H9 (cell line): ENCODE results near the gene MRC1. TPM values are rescaled to one million over a fixed set of nuclear protein-coding genes. Genes with fewer than 3 reads are reported as not detected.

ENCODE experiments used
- DNase-seq: peaks from one replicate; pipeline ENCODE4 v3.0.0-alpha.2; 2017
- H2AFZ ChIP-seq: one replicate; pipeline ENCODE4 v1.6.1; 2013; ENCODE audit warnings: mild to moderate bottlenecking, low read length, control low read depth, moderate library complexity
- H2AK5ac ChIP-seq: 2 replicates; pipeline ENCODE4 v1.6.1; 2013; ENCODE audit warnings: low read length, control low read depth, mixed read lengths; ENCODE audit not compliant: insufficient read length
- H2BK120ac ChIP-seq: one replicate; pipeline ENCODE4 v1.6.1; 2013; ENCODE audit warnings: low read depth, mild to moderate bottlenecking, low read length, control low read depth, inconsistent platforms; ENCODE audit not compliant: poor library complexity, severe bottlenecking
- H2BK12ac ChIP-seq: 2 replicates; pipeline ENCODE4 v1.6.1; 2013; ENCODE audit warnings: low read length, control low read depth, mixed read lengths, low read depth; ENCODE audit not compliant: insufficient read length
- H2BK15ac ChIP-seq: 2 replicates; pipeline ENCODE4 v1.6.1; 2013; ENCODE audit warnings: low read depth, low read length, control low read depth
- H2BK20ac ChIP-seq: one replicate; pipeline ENCODE4 v1.6.1; 2013; ENCODE audit warnings: low read depth, mild to moderate bottlenecking, low read length, control low read depth, inconsistent platforms; ENCODE audit not compliant: poor library complexity, severe bottlenecking
- H2BK5ac ChIP-seq: 2 replicates; pipeline ENCODE4 v1.6.1; 2013; ENCODE audit warnings: low read length, control low read depth, mixed read lengths; ENCODE audit not compliant: insufficient read length
- H3K14ac ChIP-seq: 2 replicates; pipeline ENCODE4 v1.6.1; 2013; ENCODE audit warnings: low read length, control low read depth; ENCODE audit not compliant: insufficient read depth
- H3K18ac ChIP-seq: 2 replicates; pipeline ENCODE4 v1.6.1; 2013; ENCODE audit warnings: low read depth, mild to moderate bottlenecking, mixed read lengths, low read length, control low read depth; ENCODE audit not compliant: insufficient read length
- H3K23ac ChIP-seq: 2 replicates; pipeline ENCODE4 v1.6.1; 2013; ENCODE audit warnings: low read length, control low read depth, mixed read lengths, low read depth; ENCODE audit not compliant: insufficient read length
- H3K23me2 ChIP-seq: 2 replicates; pipeline ENCODE4 v1.6.1; 2013; ENCODE audit warnings: low read depth, mild to moderate bottlenecking, mixed read lengths, low read length, control low read depth; ENCODE audit not compliant: insufficient read length, poor library complexity, severe bottlenecking
- H3K27ac ChIP-seq: 2 replicates; pipeline ENCODE4 v1.5.1; 2013; ENCODE audit warnings: low read length, control low read depth, mixed read lengths, low read depth; ENCODE audit not compliant: insufficient read length
- H3K27me3 ChIP-seq: 2 replicates; pipeline ENCODE4 v1.6.1; 2013; ENCODE audit warnings: low read length, control low read depth, inconsistent platforms; ENCODE audit not compliant: insufficient read depth
- H3K4ac ChIP-seq: 2 replicates; pipeline ENCODE4 v1.6.1; 2013; ENCODE audit warnings: low read depth, mild to moderate bottlenecking, control low read depth, inconsistent platforms, low read length, moderate library complexity
- H3K4me1 ChIP-seq: 2 replicates; pipeline ENCODE4 v1.6.1; 2013; ENCODE audit warnings: low read length, control low read depth, inconsistent platforms; ENCODE audit not compliant: insufficient read depth
- H3K4me2 ChIP-seq: 2 replicates; pipeline ENCODE4 v1.6.1; 2013; ENCODE audit warnings: low read length, control low read depth, mixed read lengths; ENCODE audit not compliant: insufficient read length, insufficient read depth
- H3K56ac ChIP-seq: 2 replicates; pipeline ENCODE4 v1.6.1; 2013; ENCODE audit warnings: low read depth, mild to moderate bottlenecking, mixed read lengths, low read length, control low read depth; ENCODE audit not compliant: insufficient read length
- H3K79me1 ChIP-seq: 2 replicates; pipeline ENCODE4 v1.6.1; 2013; ENCODE audit warnings: low read depth, mild to moderate bottlenecking, moderate library complexity, low read length, control low read depth, inconsistent platforms; ENCODE audit not compliant: insufficient read depth, poor library complexity, severe bottlenecking
- H3K79me2 ChIP-seq: 2 replicates; pipeline ENCODE4 v1.6.1; 2013; ENCODE audit warnings: low read length, control low read depth, inconsistent platforms; ENCODE audit not compliant: insufficient read depth
- H3K9ac ChIP-seq: 2 replicates; pipeline ENCODE4 v1.6.1; 2013; ENCODE audit warnings: low read length, control low read depth, mixed read lengths; ENCODE audit not compliant: insufficient read length; ENCODE audit errors: extremely low read depth
- H3K9me3 ChIP-seq: one replicate; pipeline ENCODE4 v1.6.1; 2013; ENCODE audit warnings: low read depth, low read length, inconsistent platforms; ENCODE audit not compliant: control insufficient read depth
- H3T11ph ChIP-seq: one replicate; pipeline ENCODE4 v1.6.1; 2013; ENCODE audit warnings: mild to moderate bottlenecking, low read length, control low read depth, inconsistent platforms
- H4K20me1 ChIP-seq: one replicate; pipeline ENCODE4 v1.6.1; 2013; ENCODE audit not compliant: control insufficient read depth, insufficient read length, insufficient read depth
- H4K5ac ChIP-seq: 2 replicates; pipeline ENCODE4 v1.6.1; 2013; ENCODE audit warnings: low read depth, mild to moderate bottlenecking, mixed read lengths, low read length, control low read depth; ENCODE audit not compliant: insufficient read length
- H4K8ac ChIP-seq: replicated peaks from 2 replicates; pipeline ENCODE4 v1.6.1; 2013; ENCODE audit warnings: low read length, control low read depth, mixed read lengths, low read depth; ENCODE audit not compliant: insufficient read length
- H4K91ac ChIP-seq: 2 replicates; pipeline ENCODE4 v1.6.1; 2013; ENCODE audit warnings: low read depth, mild to moderate bottlenecking, moderate library complexity, mixed read lengths, low read length, control low read depth; ENCODE audit not compliant: insufficient read length
- H3K27ac Mint-ChIP-seq, 3 experiments: 2 replicates in 2 of 3; 3 replicates in 1 of 3; pipeline ENCODE4 v1.8.0; 2020 to 2021; ENCODE audit warnings: mixed read lengths in 3 of 3, mild to moderate bottlenecking in 1 of 3, moderate library complexity in 1 of 3
- H3K27me3 Mint-ChIP-seq: 2 replicates; pipeline ENCODE4 v1.8.0; 2021; ENCODE audit warnings: low read depth, mild to moderate bottlenecking, moderate library complexity, mixed read lengths
- H3K36me3 Mint-ChIP-seq, 3 experiments: 2 replicates in 2 of 3; 3 replicates in 1 of 3; pipeline ENCODE4 v1.8.0; 2020 to 2021; ENCODE audit warnings: low read depth in 3 of 3, mixed read lengths in 3 of 3; ENCODE audit not compliant: insufficient read depth in 1 of 3
- H3K4me1 Mint-ChIP-seq, 2 experiments: 2 replicates each; pipeline ENCODE4 v1.8.0; 2020; ENCODE audit warnings: mixed read lengths in 2 of 2
- H3K4me3 Mint-ChIP-seq, 2 experiments: 2 replicates in 1 of 2; 3 replicates in 1 of 2; pipeline ENCODE4 v1.8.0; 2020 to 2021; ENCODE audit warnings: mild to moderate bottlenecking in 2 of 2, mixed read lengths in 2 of 2, moderate library complexity in 1 of 2
- H3K9me3 Mint-ChIP-seq, 2 experiments: 2 replicates in 1 of 2; 3 replicates in 1 of 2; pipeline ENCODE4 v1.8.0; 2020; ENCODE audit warnings: mild to moderate bottlenecking in 2 of 2, mixed read lengths in 2 of 2, moderate library complexity in 1 of 2
- WGBS: extraction: QIAGEN DNeasy Blood & Tissue Kit; methylation state at CpG from one replicate; pipeline ENCODE4 v1.1.7; 2013; ENCODE audit warnings: missing lambda C conversion rate, low lambda C conversion rate, mixed read lengths; ENCODE audit not compliant: insufficient read length; ENCODE audit errors: extremely low coverage; 5-methylcytosine and 5-hydroxymethylcytosine counted together
- total RNA-seq: library from RNA; stranded (reverse); gene quantifications from 2 replicates; pipeline ENCODE4 v1.2.1, GENCODE V29; 2021
- TF ChIP-seq, protein P1 (sequence below): fragments of 200-600 bp; sonication (generic); conservative IDR thresholded peaks from 3 replicates; pipeline ENCODE4 v1.8.0; 2021; ENCODE audit warnings: antibody characterized with exemption, mild to moderate bottlenecking

MRC1 gene
- total RNA-seq, 1 experiment from 2014 or later: not detected

DNA sequence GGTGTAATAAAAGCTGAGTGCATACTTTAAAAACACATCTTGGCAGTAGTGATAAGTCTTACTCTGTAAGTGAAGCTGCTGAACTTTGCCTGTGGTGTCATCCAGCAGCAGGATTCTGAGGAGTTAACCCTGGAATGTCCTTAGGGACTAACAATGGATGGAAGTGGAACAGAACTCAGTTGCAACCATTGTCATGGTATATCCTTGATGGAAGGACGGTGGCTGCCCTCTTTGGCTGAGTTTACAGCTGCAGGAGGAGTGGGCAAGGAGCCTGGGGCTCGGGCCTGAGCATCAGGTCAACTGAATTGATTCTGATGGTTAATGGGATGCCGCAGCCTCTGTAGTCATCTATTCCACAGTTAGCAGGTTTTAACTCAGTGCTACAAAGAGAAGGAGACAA lies 56.2 kb downstream of the MRC1 start:
- Histone ChIP-seq H3K4me1 (no peaks in the 10 kb centered on the region), H3K79me1 (no peaks in the 10 kb centered on the region), H2BK20ac (no peak overlapping the region), H3K56ac (no peak overlapping the region), H3K27ac (no peak overlapping the region), H3K14ac (no peak overlapping the region), H3T11ph (no peak overlapping the region), H3K4ac (no peak overlapping the region), H3K23ac (no peak overlapping the region), H2BK5ac (no peak overlapping the region), H3K4me2 (no peak overlapping the region), H2AK5ac (no peak overlapping the region), H2BK120ac (no peak overlapping the region), H2BK12ac (no peak overlapping the region), H3K9ac (no peak overlapping the region), H4K20me1 (no peaks in the 10 kb centered on the region), H3K23me2 (no peaks in the 10 kb centered on the region), H3K18ac (no peak overlapping the region), H3K9me3 (no peaks in the 10 kb centered on the region), H4K91ac (no peak overlapping the region), H4K5ac (no peak overlapping the region), H2AFZ (no peak overlapping the region), H3K79me2 (no peaks in the 10 kb centered on the region), H4K8ac (no peak overlapping the region), H2BK15ac (no peak overlapping the region), H3K27me3 (no peaks in the 10 kb centered on the region)
- no peak overlapping the region for H3K4me3 Mint-ChIP-seq
- no peaks in the 10 kb centered on the region for H3K9me3 Mint-ChIP-seq
- no peak for DNase-seq
- no peaks in the 10 kb centered on the region for H3K27me3 Mint-ChIP-seq
- TF ChIP-seq, protein P1, sequence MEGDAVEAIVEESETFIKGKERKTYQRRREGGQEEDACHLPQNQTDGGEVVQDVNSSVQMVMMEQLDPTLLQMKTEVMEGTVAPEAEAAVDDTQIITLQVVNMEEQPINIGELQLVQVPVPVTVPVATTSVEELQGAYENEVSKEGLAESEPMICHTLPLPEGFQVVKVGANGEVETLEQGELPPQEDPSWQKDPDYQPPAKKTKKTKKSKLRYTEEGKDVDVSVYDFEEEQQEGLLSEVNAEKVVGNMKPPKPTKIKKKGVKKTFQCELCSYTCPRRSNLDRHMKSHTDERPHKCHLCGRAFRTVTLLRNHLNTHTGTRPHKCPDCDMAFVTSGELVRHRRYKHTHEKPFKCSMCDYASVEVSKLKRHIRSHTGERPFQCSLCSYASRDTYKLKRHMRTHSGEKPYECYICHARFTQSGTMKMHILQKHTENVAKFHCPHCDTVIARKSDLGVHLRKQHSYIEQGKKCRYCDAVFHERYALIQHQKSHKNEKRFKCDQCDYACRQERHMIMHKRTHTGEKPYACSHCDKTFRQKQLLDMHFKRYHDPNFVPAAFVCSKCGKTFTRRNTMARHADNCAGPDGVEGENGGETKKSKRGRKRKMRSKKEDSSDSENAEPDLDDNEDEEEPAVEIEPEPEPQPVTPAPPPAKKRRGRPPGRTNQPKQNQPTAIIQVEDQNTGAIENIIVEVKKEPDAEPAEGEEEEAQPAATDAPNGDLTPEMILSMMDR: no peak
- no CpG with 5 or more reads among the region's 3 CpGs for WGBS
- no peak overlapping the region for H3K27ac Mint-ChIP-seq
- H3K36me3 Mint-ChIP-seq: no peaks in the 10 kb centered on the region
- no peaks in the 10 kb centered on the region for H3K4me1 Mint-ChIP-seq
